ACHN (cell line): ENCODE measurements around the gene SSBP4.

ENCODE experiments used
- DNase-seq: peaks from one replicate; pipeline ENCODE4 v3.0.0-alpha.2; 2015
- in situ Hi-C: cut with HindIII; loops from 2 replicates; pipeline ENCODE4 v1.10.0; 2017; ENCODE audit warnings: low sequenced_read_pairs, low pct_ligation_motif_present, low pct_unique_long_range_greater_than_20kb

SSBP4 gene

DNA sequence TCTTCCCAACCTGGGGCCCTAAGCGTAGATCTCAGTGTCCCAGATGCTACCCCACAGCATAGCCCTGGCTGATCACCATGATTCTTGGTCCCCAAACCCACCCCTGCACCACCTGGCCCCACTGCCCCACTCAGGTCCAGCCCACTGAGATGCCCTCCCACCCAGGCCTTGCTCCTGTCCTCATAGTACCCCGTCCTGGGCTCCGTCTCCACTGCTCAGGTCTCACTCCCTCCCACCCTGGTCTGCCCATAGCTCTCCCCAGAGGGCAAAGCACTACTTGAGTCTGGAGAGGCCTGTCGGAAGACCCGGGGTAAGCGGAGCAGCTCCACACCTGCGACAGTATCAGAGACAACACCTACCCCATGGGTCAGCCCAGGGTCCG lies 54.5 kb downstream of the SSBP4 start:
- in situ Hi-C loops = no loop called here
- DNase-seq = no peak

DNA sequence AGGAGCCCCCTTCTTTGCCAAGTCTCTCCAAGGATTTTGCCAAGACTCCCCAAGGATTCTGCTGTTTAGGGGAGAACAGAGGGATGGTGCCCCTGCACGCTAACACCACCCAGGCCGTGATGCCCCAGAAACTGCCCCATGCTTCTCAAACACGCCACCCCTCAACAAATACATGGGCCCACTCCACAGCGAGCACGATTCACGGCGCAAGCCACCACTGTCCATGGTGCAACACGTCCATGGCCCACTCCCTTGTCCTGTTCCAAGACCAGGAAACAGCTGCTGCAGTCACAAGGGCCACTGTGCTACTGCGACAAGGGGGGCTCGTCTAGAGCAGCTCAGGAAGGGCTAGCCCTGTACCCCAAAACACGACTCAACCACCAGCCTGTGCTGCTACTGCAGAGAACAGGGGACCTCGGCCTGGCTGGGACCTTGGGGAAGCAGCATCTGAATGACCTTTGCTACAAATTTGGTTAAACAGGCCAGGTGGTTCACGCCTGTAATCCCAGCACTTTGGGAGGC lies 55.2 kb downstream of the SSBP4 start:
- in situ Hi-C loops = no loop called here
- no peak for DNase-seq

- DNase-seq = no peak
- in situ Hi-C loops = no loop called here
These were observed 55.8 kb downstream of the SSBP4 start for GRCh38 chr19:18475004-18475453.

- DNase-seq = no peak
- in situ Hi-C loops = no loop called here
These were observed 56.6 kb downstream of the SSBP4 start for GRCh38 chr19:18475762-18476331.

- no peak for DNase-seq
- in situ Hi-C loops = no loop called here
These were observed 57.4 kb downstream of the SSBP4 start for GRCh38 chr19:18476507-18477041.

DNA sequence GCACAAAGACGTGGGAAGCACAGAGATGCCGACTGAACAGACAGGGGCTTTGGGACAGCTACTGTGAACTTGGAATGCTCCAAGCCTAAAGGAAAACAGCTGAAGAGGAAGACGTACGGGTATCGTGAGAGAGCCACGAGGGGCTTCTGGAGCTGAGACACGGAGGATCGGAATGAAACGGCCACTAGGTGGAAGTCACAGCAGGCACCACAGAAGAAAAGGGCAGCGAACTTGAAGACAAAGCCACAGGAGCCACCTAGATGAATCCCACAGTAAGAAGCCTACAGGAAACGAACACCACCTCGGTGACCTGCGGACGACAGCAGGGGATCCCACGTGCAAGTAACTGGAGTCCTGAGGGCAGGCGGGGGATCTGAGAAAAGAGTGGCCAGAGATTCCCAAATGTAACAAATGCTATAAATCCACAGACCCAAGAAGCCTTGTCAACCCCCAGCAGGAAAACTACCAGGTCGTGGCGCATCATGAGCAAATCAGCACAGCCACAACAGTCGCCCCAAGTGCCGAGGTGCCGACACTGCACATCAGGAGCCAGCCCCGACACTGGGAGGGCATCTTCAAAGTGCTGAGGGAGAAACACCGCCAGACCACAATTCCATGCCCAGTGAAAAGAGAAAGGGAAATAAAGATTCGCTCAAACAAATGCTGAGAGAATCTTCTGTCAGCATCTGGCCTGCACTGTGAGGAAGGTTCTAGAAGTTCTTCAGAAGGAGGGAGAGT lies 58.0 kb downstream of the SSBP4 start:
- no peak for DNase-seq
- in situ Hi-C loops = no loop called here

DNA sequence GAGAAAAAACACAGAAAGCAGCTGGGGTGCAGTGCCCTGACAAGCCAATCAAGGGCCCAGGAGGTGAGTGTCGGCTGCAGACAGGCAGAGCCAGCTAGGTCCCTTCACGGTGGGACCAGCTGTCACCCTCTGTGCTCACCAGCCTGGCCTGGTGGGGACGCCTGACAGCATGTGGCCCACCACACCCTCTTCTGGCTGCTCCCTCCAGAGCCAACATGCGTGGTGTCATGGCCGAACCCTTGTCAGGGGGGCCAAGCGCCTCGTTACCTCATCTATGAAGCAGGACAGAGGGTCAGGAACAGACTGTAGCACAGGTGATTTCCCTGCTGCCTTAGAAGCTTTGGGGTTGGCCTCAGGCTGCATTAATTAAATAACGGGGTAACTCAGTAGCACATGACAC lies 58.8 kb downstream of the SSBP4 start:
- in situ Hi-C loops = no loop called here
- no peak for DNase-seq

- peak; percentile 71 for DNase-seq
- in situ Hi-C loops = no loop called here
These were observed 59.5 kb downstream of the SSBP4 start for GRCh38 chr19:18478545-18479311.

- DNase-seq = no peak
- in situ Hi-C loops = no loop called here
These were observed 61.0 kb downstream of the SSBP4 start for GRCh38 chr19:18480006-18480691.

GRCh38 chr19:18481505-18482222 lies 62.5 kb downstream of the SSBP4 start:
- in situ Hi-C loops = no loop called here
- no peak for DNase-seq

DNA sequence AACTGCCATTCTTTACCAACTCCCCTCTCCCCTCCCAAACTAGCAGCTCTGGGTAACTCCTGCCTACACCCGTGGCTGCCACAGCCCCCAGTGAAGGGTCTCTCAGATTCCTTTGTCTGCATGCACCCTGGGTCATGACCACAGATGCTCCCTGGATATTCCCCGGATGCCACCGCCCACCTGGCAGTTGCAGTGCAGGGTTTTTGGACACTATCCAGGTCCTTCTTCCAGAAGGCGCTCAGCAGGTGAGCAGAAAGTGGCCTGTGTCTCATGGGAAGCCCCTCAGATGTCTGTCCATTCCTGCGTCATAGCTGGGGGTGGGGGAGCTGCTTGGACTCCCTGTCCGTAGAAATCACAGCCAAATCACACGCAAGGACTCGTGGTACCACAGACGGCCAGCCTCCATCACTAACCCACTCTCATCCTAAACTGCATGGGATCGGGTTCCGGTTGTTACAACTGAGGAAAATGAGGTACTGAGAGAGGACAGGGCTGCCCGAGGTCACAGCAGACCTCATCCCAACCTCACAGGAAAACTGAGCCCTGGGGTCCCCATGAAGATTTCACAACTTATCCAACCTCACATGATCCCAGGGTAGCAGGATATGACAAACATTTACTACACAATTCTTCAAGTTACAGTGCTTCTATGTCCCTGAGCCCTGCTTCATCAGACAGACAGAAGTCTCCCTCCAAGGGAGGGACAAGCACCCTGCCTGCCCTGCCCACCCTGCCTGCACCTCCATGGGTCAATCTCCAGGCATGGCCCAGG lies 64.1 kb downstream of the SSBP4 start:
- in situ Hi-C loops = no loop called here

More for the DNA sequence above, 64.1 kb downstream of the SSBP4 start:
- DNase-seq = no peak
